ENCODE measurements around the gene JAK2.

Gene JAK2

DNA sequence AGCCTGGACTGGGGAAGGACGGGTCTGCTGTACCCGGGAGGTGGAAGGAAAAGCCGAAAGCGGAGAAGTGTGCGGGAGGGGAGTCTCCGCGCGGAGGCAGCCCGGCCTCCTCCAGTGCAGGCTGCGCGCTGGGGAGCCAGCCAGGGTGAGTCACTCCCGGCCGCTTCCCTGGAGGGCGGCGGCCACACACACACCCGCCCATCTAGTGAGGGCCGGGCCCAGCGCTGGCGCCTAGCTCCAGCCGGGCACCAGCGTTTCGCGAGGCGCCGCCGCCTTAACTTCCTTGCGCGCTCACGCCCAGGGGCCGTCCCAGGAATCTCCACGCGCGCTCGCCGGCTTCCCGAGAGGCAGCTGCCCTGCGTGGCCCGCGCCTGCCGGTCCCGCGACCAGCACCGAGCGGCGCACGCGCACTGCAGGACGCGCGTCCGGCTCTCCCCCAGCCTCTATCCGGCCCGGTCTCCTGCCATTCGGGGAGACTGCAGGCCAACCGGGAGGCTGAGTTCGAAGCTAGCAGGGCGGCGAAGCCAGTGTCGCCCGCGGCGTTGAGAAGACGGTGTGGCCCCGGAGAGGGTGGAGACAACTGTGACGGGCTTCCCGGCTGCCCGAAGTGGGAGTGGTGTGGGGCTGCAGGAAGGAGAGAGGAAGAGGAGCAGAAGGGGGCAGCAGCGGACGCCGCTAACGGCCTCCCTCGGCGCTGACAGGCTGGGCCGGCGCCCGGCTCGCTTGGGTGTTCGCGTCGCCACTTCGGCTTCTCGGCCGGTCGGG is at the start of gene JAK2:
Gene JAK2, plus strand, starts transcription at position 652 of the 765 bp plus-strand sequence. CDS start 36,716 bp downstream, outside the sequence.
- TF ChIP-seq, protein P1, sequence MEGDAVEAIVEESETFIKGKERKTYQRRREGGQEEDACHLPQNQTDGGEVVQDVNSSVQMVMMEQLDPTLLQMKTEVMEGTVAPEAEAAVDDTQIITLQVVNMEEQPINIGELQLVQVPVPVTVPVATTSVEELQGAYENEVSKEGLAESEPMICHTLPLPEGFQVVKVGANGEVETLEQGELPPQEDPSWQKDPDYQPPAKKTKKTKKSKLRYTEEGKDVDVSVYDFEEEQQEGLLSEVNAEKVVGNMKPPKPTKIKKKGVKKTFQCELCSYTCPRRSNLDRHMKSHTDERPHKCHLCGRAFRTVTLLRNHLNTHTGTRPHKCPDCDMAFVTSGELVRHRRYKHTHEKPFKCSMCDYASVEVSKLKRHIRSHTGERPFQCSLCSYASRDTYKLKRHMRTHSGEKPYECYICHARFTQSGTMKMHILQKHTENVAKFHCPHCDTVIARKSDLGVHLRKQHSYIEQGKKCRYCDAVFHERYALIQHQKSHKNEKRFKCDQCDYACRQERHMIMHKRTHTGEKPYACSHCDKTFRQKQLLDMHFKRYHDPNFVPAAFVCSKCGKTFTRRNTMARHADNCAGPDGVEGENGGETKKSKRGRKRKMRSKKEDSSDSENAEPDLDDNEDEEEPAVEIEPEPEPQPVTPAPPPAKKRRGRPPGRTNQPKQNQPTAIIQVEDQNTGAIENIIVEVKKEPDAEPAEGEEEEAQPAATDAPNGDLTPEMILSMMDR (IDR thresholded peaks at IDR 0.05): peak; percentile 59

DNA sequence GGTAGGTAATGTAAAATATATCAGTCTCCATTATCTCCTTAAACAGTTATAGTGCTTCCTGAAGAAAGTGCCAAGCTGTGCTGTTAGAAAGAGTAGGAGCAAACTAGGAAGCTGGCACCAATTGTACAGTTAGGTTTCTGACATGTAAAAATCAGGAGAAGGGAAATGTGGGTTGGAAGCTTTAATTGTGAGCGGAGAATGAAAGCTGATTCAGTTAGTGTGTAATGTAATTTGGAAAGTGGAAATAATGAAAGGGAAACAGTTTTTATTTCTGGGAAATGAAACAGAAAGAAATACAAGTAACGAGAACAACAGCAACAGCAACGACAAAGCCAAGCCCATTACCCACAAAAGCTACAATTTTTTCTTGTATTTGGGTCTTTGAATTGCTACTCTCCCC is 48.8 kb upstream of the JAK2 start:
- TF ChIP-seq, protein P1 (IDR thresholded peaks at IDR 0.05): no peak

DNA sequence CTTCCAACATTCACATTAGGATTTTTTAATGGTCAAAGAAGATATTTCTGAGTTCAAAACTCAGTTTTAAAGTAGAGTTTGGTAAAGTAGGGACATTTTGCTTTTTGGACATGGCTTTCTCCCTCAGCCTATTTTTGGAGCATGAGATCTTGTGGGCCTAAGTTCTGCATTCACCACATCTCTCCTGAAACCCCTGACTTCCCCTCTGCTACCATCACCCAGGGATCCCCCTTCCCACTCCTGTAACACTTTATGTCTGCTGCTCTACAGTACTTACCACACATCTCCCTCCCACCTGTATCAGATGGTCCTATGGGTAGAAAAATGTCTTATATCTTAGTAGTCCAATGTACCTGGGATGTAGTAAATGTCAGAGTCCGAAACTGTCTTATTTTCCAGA is 48.2 kb upstream of the JAK2 start:
- TF ChIP-seq, protein P1 (IDR thresholded peaks at IDR 0.05): no peak

DNA sequence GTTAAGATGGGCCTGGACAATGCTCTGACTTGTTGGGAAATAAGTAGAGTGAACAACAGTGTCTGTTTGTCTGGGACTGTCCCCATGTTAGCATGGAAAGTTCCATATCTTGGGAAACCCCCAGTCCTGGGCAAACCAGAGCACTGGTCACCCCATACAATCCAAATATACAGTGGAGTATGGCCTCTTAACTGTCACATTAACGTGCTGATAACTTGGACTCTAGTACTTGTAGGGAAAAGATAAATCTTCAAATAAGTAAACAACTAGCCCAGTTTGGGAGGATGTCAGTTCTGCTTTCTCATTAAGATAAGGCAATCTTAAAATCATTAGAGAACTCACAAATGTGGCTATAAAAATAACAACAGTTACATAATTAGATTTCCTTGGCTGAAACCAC is 47.6 kb upstream of the JAK2 start:
- TF ChIP-seq, protein P1 (IDR thresholded peaks at IDR 0.05): no peak

DNA sequence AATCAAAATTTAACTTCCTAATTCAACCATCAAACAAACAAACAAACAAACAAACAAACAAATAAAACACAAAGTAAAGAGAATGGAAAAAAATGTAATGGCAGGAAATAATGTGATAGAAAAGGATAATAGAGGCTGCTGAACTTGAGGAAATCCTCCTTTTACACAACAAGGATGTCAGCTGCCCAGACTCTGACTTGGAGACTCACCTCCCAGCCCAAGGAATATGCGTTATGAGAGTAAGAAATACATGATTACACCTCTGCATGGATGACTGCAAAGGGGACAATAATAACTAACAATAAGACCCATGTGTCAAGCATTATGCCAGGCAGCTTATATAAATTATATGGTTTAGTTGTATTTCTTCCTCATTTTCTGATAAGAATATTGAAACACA is 46.6 kb upstream of the JAK2 start:
- TF ChIP-seq, protein P1 (IDR thresholded peaks at IDR 0.05): no peak

DNA sequence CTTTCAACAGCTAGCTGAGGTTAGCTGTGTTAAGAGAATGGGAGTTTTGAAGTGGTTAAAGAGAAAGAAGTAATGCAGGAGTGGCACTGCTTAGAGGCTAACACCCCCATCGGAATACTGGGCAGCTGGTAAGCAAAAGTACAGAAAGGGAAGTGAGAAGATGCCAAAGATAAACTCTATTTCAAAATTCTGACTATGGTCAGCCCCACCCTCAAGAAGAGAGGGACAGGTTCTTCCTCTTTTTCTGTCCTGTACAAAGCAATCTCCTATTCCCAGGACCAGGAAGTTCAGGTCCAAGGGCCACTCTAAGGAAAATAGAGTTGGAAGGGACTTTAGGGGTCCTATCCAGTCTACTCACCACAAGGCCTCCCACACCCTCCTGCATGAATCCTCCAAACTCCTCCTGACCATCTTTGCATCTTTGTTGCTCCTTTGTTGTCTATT is 45.9 kb upstream of the JAK2 start:
- TF ChIP-seq, protein P1 (IDR thresholded peaks at IDR 0.05): no peak

DNA sequence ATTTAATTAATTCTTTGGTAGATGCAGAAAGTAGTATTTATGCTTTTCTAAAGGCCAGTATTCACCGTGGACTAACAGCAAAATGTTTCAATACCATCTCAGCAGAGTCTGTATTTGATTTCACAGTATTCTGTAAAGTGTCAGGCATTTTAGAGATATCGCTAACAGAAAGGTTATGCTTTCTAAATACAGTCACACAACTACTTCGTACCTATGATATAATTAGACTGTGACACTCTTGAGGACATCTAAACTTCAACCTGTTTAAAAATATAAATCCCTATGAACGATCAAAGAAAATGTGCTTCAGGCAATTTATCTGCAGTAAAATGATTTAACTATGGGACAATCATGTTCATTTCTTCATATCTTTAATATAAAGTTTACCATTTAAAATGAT is 41.7 kb upstream of the JAK2 start:
- TF ChIP-seq, protein P1 (IDR thresholded peaks at IDR 0.05): no peak
